OCI-LY1 (cell line): ENCODE measurements around the gene NPAS3.

Source experiments
- CTCF ChIP-seq: fragments of 200-600 bp; sonication (generic), shearing (Covaris generic); IDR thresholded peaks from 2 replicates; pipeline ENCODE4 v1.5.1; 2017; ENCODE audit warnings: mild to moderate bottlenecking, antibody characterized with exemption, low read length, moderate library complexity, mixed read lengths
- EZH2 ChIP-seq: fragments of 200-600 bp; sonication (generic), shearing (Covaris generic); IDR thresholded peaks from 2 replicates; pipeline ENCODE4 v1.8.0; 2017; ENCODE audit warnings: borderline replicate concordance, mixed run types, mild to moderate bottlenecking, antibody characterized with exemption, low read length, moderate library complexity, mixed read lengths

- TF ChIP-seq CTCF (no peak), EZH2 (no peak)
Measured at GRCh38 chr14:33294419-33294818, 355.7 kb downstream of the NPAS3 start.
